Stimulated activated CD4-positive, alpha-beta T cell treated with anti-CD3 and anti-CD28 coated beads, Interleukin-15, amount 100 ng/mL, for 48 hours (primary cell): ENCODE measurements around the gene CFP.

ENCODE experiments used
- DNase-seq, 2 donors: peaks; one replicate each; pipeline ENCODE4 v3.0.0-alpha.2; 2020; ENCODE audit warnings: low read depth in 2 of 2

Gene CFP

DNA sequence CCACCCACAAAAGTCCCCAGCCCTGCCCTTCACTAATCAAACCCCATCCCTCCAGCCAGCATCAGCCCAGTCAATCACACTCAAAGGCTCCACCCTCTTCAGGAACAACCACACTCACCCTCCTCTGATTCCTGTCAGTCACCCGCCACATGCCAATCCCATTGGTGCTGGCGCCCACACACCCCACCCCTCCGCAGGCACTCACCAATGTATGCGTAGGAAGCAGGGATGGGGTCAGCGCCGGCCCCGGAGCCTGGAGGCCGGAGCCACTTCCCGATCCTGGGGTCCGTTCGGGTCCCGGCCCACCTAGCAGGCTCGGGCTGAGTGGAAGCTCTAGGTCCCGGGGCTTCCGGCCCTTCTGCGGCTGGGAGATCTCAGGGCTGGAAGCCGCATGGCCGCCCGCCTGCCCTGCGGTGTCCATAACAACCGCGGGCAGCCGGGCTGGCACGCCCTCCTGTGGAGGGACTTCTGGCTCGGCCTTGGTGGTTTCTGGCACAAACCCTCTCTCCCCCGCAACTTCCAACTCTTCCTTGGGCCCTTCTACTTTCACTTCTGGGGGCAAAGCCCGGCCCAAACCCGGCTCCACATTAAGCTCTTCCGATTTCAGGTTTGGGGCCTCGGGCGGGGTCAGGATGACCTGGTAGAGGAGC lies 7.9 kb upstream of the CFP start:
- DNase-seq: peak in 1 of 2 donors; percentile 35

DNA sequence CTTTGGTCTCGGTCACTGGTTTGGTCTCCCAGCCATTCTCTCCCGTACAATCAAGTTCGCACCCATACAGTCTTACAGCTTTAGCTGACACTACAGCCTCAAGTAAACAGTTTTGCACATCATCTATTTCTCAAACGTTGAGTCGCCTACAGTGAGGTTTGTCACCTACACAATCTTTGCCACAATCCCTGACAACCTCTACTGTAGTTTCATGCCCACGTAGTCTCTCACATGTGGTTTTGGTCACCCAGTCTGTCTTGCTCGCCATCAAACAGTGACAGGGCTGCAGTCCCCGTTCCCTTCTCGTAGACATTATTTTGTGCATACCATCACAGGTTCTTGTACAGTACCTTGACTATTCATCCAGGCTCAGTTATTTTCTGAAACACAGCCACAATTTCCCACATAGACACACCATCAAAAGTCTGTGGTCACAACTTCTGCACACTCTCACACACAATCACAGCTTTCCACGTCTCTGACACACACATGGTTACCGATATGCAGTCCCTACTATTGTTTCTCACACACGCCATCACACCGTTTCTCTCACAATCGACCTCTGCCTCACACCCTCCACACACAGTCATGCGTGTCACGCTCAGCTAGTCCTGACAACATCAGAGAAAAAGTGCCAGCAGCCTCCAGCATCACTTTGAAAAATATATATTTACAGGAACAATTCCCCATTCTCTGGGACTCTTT lies 5.3 kb upstream of the CFP start:
- no peak for DNase-seq

DNA sequence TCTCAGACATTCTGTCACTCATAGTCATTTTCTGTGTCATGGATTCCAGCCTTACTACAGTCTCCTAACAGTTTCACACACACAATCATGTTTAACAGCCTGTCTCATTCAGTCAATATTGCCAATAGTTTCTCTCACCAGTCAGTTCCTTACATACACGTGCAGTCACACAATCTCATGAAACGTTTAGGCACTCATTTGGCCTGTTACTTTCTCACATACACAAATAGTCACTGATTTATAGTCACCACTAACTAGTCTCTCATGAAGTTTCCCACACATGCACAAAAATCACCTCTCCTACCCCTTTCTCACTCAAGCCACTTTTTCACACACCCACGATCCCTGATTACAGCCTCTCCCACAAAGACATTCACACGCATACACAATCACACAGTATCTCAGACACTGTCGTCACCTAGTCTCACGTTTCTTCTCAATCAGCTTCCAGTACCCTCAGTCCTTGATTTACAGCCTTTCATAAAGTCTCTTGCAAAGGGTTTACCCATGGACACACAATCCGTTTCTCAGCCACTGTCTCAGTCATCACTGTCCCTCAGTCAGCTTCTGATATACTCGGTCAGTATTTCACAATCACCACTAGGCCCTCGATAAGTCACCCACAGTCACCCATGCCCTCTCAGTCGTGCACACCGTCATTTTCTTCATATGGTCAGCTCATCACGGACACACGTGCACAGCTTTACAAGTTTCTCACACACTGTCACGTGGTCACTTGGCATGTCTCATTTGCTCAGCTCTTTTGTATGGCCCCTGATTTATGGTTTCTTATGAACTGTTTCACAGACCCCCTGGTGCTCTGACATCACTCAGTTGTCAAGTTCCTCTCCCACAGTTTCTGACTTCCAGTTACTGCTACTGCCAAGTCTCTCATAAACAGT lies 4.2 kb upstream of the CFP start:
- DNase-seq: no peak

DNA sequence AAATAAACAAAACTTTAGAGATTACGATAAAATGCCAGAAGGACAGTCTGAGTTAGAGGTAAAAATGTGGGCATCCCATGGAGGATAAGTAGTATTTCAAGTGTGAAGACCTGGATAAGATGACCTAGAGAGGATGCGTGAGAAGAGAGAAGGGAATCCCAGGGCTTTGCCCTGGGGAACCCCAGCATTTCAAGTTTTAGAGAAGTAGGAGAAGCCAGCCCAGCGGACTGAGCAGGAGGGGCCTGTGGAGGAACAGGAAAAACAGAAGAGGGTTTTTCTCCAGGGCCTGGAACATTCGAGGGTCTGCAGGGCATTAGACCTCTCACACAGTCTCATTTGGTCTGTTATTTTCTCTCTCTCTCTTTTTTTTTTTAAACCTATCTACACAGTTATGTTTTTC lies 2.9 kb upstream of the CFP start:
- no peak for DNase-seq

DNA sequence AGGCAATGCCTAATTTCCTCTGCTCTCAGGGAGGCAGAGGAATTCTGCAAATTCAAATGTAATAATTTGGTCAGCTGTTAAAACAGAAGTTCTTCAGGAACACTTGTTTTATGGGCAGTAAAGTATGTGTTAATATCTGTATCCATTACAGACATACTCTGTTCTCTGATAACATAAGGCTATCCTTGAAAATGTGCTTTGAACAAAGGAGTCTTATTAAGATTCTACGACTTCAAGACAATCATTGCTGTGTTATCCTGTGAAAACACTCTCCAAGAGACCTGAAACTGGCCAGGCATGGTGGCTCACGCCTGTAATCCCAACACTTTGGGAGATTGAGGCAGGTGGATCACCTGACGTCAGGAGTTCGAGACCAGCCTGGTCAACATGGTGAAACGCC lies 1.9 kb upstream of the CFP start:
- DNase-seq: no peak

DNA sequence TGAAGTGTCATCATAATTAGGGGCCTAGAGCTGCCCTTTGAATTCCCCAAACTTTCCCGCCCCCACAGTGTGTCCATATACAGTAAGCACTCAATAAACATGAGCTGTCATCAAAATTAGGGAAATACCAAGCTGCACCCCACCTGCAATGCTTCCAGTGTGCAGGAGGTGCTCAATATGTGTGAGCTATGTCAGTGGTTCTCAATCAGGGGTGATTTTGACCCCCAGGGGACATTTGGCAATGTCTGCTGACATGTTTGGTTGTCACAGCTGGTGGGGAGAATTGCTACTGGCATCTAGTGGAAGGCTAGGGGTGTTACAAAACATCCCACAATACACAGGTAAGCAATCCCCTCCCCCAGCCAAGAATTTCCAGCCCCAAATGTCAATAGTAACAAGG lies 748 bp downstream of the CFP start:
- DNase-seq: no peak

DNA sequence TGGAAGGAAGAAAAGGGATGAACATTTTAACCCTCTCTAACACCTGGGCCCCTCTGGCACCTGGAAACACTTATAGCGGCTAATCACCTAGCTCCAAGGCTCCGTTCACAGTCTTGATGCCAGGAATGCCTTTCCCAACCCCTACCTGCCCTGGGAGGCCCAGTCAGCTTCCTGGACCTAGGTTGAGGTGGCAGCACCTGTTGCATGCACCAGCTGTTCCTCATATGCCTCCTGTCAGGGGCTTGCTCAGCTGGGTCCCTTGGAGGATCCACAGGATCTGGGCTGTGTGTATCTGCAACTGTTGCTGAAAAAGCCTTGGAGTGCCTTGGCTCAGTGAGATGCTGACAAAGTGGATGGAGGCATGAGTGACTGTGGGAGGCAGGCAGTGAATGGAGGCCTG lies 4.4 kb downstream of the CFP start:
- DNase-seq: no peak

DNA sequence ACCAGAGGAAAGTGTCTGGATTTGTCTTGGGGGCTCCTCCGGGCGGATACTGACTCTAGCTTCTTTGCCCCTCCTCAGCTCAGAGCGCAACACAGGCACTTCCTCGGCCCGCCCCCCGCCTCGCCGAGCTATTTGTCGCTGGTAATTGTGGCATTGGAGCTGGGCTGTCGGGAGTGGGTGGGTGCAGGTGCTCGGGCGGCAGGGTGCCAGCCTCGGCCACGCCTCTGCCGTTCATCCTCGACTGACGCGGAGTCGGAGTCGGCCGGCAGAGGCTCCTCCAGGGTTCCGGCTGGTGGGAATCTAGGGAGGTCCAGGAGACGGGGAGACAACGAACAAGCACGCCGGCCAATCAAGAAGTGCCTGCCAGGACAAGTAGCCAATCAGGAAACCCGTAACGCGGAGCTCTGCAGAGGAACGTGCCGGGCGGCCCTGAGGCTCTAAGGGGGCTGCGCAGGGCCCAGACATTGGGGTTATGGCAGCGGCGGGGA lies 6.1 kb downstream of the CFP start:
- no peak for DNase-seq

DNA sequence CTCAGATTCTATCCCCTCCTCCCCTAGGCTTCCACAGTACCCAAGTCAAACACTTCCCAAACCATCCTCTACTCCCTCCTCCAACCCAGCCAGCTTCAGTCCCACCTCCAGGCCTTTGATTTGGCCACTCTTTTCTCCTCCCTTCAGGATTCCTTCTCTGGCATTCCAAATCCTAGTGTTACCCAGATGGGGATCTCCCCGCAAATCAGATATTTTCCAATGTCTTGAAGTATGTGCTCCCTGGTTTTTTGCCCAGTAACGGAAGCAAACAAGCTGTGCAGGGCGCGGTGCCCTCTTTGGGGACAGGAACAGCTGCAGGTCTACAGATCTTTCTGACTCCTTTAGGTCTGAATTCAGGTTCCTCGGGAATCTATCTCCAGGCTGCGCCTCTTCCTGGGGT lies 7.9 kb downstream of the CFP start:
- no peak for DNase-seq

DNA sequence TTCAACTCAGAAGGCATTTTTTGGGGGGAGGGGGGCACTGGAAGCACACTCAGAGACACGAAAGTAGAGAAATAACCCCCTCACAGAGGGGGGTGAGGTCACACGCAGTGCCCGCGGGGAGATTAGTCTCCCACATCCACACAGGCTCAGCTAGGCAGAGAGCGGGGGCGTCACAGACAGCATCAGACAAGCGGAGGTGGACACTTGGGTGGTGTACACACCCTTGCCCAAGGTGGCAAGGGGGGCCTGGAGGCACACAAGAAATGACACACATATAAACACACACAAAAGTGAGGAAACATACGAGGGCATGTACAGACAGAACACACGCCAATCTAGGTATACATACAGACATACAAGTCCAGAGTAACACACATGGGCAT lies 9.4 kb downstream of the CFP start:
- no peak for DNase-seq

DNA sequence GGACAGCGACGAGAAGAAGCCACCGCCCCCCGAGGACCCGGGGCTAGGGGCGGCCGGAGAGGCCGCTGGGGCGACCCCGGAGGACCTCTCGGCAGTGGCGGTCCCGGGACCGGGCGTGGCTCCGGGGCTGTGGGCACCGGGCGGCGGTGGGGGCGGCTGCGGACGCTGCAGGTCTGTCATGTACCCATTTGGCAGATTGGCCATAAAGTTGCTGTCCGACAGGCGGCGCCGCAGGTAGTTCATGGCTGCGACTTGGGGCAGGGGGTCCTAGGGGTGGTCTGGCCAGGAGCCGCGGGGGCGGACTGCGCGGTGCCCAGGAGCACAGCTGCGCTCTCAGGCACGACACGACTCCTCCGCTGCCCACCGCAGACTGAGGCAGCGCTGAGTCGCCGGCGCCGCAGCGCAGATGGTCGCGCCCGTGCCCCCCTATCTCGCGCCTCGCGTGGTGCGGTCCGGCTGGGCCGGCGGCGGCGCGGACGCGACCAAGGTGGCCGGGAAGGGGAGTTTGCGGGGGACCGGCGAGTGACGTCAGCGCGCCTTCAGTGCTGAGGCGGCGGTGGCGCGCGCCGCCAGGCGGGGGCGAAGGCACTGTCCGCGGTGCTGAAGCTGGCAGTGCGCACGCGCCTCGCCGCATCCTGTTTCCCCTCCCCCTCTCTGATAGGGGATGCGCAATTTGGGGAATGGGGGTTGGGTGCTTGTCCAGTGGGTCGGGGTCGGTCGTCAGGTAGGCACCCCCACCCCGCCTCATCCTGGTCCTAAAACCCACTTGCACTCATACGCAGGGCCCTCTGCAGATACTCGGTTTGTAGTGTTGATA lies 10.0 kb downstream of the CFP start, which contains the start of gene SYN1:
Gene SYN1, minus strand, starts transcription at position 372 of the 817 bp plus-strand sequence. Its CDS starts 129 bp downstream, at position 243.
- DNase-seq: peak; percentile 58 to 65

DNA sequence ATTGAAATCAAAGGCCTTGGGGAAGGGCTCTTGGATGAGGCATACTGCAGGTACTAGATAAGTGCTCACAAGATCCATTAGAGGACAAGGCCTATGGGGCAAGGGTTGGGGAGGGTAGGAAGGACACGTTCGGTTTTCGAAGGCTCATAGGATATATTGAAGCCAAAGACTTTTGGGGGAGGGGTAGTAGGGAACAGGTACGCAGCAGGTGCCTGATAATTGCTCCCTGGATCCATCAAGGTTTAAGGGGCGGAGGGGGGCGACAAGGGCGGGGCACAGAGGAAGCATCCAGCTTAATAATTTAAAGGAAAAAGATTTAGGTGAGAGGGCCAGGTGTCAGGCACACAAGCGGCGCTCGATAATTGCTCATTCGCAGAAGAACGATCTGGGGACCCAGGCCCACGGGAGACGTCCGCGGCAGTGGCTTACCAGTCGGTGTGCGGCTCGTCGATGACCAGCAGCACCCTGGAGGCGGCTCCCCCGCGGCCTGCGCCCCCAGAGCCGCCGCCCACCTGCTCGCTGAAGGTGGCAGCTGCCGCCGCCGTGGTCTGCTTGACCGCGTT lies 10.7 kb downstream of the CFP start:
- DNase-seq: no peak

DNA sequence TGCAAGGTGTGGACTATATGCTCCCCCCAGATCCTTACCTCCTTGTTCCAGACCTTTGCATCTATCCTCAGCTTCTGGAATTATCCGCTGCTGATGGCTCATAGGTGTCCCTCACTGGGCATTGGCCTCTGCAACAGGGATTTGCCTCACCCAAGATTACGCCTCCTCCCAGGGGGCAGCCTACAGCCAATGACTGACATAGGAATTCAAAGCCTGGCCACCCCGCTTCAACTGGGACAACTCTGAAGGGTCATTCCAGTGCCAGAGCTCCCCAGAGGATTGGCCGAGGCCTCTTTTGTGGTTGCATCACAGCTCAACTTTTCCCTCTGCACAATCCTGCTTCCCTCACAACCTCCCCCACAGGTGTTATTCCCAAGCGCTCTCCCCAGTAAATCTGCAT lies 15.1 kb downstream of the CFP start:
- DNase-seq: no peak

DNA sequence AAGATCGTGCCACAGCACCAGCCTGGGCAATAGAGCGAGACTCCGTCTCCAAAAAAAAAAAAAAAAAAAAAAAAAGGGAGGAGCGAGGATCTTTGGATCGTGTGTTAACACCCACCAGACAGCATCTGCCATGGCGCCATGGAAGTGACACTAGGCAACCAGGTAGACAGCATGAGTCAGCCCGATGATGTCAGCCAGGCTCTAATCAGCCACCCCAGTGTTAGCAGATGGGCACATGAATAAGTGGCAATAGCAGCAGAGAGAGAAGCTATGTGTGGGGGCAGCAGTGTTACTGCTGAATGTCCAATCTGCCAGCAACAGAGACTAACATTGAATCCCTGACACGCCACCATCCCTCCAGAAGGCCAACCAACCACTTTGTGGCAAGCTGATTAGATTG lies 16.6 kb downstream of the CFP start:
- no peak for DNase-seq

DNA sequence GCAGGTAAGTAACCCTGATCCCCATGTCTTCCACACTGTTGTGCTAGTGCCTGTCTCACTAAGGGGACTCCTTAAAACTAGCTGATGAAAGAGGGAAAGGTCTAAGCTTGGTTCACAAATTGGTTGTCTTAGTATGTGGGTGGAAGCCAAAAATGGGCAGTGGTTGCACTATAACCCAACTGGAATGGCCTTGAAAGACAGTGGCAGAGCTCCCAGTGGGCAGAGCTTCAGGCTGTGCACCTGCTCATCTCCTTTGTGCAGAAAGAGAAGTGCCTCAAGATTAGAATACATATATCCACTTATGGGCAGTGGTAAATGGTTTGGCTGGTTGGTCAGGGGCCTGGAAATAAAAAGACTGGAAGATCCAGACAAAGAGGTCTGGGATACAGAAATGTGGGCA lies 17.3 kb downstream of the CFP start:
- no peak for DNase-seq

DNA sequence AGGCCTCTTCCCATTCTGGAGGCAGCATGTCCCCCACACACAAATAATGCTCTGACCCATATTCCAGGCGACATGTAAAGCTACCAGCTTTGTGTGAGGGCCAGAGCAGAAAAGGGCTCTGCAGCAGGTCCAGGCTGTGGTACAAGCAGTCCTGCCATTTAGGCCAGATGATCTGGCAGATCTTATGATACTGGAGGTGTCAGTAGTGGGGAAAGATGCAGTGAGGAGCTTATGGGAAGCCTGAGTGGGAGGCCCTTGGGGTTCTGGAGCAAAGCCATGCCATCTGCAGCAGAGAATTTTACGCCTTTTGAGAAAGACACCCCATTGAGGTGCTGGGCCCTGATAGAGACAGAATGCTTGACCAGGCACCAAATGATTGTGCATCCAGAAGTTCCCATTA lies 17.8 kb downstream of the CFP start:
- no peak for DNase-seq

DNA sequence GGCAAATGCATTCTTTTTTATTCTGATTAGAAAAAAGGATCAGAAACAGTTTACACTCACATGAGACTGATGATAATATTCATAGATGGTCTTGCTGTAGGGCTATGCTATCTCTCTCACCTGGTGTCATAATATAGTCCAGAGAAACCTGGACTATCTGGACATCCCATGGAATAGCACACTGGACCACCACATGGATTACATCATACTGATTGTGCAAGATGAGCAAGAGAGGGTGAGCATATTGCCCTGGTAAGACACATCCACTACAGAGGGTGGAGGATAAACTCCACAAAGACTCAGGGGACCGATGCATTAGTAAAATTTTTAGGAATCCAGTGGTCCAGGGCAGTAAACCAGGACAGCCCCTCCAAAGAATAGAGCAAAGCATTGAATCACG lies 18.2 kb downstream of the CFP start:
- no peak for DNase-seq

DNA sequence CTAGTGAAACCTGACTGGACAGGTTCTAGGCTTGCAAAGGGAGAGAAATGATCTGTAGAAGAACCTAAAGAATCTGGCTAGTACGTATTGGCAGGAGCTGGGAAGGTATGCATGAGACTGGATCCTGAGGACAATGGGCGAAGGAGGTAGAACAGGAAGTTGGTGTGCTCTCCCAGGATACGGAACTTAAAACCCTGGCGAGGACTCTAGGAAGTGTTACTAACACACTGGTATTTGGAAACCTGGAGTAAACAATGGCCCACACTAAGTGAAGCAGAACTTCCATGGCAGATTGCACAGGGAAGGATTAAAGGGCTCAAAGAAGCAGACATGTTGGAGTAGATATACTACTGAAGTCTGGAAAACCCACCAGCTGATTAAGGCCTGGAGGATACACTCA lies 19.2 kb downstream of the CFP start:
- no peak for DNase-seq

DNA sequence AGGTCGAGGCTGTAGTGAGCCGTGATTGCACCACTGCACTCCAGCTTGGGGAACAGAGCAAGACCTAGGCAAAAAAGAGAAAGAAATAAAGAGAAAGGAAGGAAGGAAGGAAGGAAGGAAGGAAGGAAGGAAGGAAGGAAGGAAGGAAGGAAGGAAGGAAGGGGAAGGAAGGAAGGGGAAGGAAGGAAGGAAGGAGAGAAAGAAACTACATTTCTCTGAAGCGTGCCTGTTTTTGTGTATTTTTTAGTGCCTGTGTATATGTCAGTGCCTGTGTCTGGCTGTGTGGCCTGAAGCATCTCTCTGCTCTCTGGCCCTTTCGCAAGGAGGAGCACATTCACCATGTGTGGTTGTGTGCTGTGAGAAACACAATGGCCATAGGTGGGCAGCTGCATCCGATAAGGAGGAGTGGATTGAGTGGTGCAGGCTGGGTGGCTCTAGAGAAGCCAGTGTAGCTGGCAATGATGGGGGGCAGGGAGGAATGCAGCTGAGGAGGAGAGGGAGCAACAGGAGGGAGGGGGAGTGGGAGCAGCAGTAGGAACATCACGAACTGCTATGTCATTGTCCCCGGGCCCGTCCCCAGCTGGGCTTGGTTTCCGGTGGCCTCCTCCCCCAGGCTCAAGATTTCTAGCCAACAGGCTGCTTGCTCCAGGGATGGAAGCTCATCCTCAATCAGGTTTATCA lies 21.5 kb downstream of the CFP start:
- no peak for DNase-seq

DNA sequence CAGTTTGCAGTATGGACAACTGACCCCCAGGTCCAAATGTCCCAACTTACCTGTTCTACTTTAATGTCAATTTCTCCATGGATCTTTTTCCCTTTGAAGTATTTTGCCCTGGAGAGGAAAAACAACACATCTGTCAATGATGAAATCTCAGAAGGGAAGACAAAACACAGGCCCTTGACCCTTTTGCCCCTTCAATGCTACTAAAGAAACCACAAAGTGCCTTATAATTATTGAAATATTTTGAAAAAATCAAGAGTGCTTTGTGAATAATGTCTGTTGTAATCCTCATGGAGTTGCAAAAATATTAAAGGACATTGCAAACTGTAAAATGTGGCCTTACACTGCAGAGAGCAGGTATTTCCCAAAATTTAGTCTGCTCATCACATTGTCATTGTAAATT lies 22.6 kb downstream of the CFP start:
- no peak for DNase-seq

DNA sequence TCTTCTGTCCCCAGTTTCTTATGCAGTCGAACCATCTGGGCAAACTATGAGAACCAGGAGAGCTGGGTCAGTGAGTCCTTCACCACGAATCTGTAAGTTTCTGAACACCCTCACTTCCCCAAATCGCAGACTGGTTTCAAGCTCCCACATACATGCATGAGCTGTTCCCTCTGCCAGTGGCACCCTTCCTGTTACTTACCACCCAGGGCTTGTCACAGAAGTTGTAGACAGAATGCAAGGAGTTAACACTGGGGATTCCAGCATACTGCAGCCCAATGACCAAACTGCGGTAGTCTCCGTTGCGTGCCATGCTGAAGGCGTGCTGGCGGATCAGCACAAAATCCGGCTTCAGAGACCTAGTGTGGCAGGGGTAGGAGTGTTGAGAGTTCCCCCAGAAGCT lies 24.7 kb downstream of the CFP start:
- DNase-seq: no peak
